ENCODE data around the gene CCDC85B. TPM values are rescaled to one million over a fixed set of nuclear protein-coding genes. Genes with fewer than 3 reads are reported as not detected.
A peak's percentile ranks its signal among the peaks of the same experiment; 100 is the strongest.

The CCDC85B gene
- total and polyA plus RNA-seq, 10 donors = 38.7 to 131 (median 51.3) TPM

DNA sequence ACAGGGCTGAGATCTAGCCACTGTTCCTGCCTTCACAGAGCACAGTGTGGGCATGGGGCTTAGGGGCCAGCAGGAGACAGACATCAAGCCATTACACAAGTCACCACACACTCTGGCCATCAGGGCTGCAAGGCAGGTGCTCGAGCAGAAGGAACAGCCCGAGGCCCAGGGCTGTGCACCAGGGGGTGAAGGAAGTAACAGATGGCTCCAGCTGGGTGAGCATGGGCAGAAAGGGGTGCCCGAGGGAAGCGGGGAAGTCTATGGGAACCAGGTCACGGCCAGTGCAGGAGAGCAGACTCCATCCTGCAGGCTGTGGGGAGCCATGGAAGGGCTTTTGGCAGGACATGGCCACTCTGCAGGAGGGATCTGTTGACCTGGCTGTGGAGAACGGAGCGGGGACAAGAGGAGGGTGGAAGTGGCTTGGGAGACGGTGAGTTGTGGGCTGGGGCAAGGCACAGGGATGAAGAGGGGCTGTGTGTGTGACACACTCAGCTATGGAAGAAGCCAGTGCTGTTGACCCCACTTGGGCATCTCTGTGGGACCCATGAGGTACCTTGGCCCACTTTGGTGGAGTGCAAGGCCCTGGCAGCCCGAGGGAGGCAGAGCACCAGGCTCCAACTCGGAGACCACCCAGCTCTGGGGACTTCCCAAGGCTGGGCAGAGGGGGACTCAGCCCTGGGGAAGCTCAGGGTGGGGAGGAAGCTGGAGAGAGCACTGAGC, 24.8 kb downstream of the CCDC85B start:
- WGBS, 5 donors = 34 to 57% (median 48%) methylated on average over 9 to 10 of the region's 10 CpGs
- Histone ChIP-seq H3K27me3 (replicated peaks in 1 of 7) (peaks cover 0 to under 1% (median 0%) of the 10 kb centered on the region in 7 donors), H3K4me1 (peaks cover 37 to 74% (median 56%) of the 10 kb centered on the region in 6 donors), H3K27ac (peak overlapping the region in 7 of 8 donors; percentile 36 to 98 (median 71)), H3K36me3 (peaks cover 0 to 14% (median 0%) of the 10 kb centered on the region in 6 donors), H3K9me3 (no peaks in the 10 kb centered on the region), H3K4me3 (peak overlapping the region in 2 of 8 donors; percentile 13 to 15)
- no peak for DNase-seq
- intact Hi-C loops (cut with DNase I; ENCODE audit: low total_unique reads) = no loop called here
- TF ChIP-seq, protein P1, sequence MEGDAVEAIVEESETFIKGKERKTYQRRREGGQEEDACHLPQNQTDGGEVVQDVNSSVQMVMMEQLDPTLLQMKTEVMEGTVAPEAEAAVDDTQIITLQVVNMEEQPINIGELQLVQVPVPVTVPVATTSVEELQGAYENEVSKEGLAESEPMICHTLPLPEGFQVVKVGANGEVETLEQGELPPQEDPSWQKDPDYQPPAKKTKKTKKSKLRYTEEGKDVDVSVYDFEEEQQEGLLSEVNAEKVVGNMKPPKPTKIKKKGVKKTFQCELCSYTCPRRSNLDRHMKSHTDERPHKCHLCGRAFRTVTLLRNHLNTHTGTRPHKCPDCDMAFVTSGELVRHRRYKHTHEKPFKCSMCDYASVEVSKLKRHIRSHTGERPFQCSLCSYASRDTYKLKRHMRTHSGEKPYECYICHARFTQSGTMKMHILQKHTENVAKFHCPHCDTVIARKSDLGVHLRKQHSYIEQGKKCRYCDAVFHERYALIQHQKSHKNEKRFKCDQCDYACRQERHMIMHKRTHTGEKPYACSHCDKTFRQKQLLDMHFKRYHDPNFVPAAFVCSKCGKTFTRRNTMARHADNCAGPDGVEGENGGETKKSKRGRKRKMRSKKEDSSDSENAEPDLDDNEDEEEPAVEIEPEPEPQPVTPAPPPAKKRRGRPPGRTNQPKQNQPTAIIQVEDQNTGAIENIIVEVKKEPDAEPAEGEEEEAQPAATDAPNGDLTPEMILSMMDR (IDR thresholded peaks at IDR 0.05 in 8 of 11, conservative IDR thresholded peaks at IDR 0.05 in 3 of 11) = no peak
- TF ChIP-seq POLR2A (IDR thresholded peaks at IDR 0.05) = no peak
- no peak for TF ChIP-seq POLR2AphosphoS5 (IDR thresholded peaks at IDR 0.05)

DNA sequence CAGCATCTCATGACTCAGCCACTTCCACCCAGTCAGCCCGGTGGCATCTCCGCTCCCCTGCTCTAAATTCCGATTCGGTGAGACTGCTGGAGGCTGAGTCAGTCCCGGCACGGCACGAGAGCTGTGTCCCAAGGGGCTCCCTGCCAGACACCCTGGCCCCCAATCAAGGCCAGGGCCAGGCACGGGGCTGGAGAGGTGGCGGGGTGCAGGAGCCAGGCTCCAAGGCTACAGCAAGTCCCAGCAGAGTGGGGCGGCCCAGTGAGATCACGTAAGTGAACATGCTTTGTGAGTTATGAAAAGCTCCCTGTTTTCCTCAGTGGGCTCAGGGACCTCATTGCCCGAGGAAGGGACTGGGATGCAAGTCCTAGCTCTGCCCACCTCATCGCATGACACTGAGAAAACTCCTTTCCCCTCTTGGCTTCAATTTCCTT, 25.4 kb downstream of the CCDC85B start:
- peak; percentile 64 to 77 (median 65) for TF ChIP-seq POLR2AphosphoS5 (IDR thresholded peaks at IDR 0.05)
- TF ChIP-seq, protein P1 (IDR thresholded peaks at IDR 0.05 in 8 of 11, conservative IDR thresholded peaks at IDR 0.05 in 3 of 11) = no peak
- Histone ChIP-seq H3K36me3 (peaks cover 0 to 19% (median 2%) of the 10 kb centered on the region in 6 donors), H3K27ac (peak overlapping the region in 7 of 8 donors; percentile 36 to 98 (median 71)), H3K4me3 (peak overlapping the region in 2 of 8 donors; percentile 13 to 15), H3K27me3 (replicated peaks in 1 of 7) (no peaks in the 10 kb centered on the region), H3K4me1 (peaks cover 43 to 80% (median 62%) of the 10 kb centered on the region in 6 donors), H3K9me3 (no peaks in the 10 kb centered on the region)
- intact Hi-C loops (cut with DNase I; ENCODE audit: low total_unique reads) = no loop called here
- DNase-seq = peak; percentile 84
- 26 to 54% (median 32%) methylated on average over 3 to 13 of the region's 13 CpGs for WGBS, 5 donors

DNA sequence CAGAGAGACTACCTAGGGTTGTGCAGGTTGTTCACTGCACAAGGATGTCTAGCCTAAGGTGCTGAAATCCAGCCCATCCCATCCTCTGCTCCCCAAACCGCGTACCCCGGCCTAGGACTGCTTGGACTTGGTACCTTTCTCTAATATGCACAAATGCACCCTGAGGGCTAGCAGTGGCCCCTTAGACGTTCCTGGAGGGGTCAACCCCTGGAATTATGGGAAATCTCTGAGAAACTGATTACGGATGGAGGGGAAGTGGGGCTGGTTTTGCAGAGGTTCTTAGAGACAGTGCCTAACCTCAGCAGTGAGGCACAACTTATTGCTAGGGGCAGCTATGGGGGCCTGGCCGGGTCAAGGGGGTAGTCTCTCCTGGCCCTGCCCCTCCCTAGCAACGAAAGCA, 25.9 kb downstream of the CCDC85B start:
- Histone ChIP-seq H3K9me3 (no peaks in the 10 kb centered on the region), H3K4me1 (peaks cover 47 to 82% (median 64%) of the 10 kb centered on the region in 6 donors), H3K27me3 (replicated peaks in 1 of 7) (no peaks in the 10 kb centered on the region), H3K4me3 (peak overlapping the region in 2 of 8 donors; percentile 96 to 100), H3K27ac (peak overlapping the region in 6 of 8 donors; percentile 56 to 98 (median 72)), H3K36me3 (peaks cover 0 to 24% (median 2%) of the 10 kb centered on the region in 6 donors)
- intact Hi-C loops (cut with DNase I; ENCODE audit: low total_unique reads) = no loop called here
- DNase-seq = no peak
- WGBS, 5 donors = 69 to 86% (median 79%) methylated on average over 7 of the region's 7 CpGs
- TF ChIP-seq POLR2A (IDR thresholded peaks at IDR 0.05) (no peak), POLR2AphosphoS5 (IDR thresholded peaks at IDR 0.05) (no peak)
- TF ChIP-seq, protein P1 (IDR thresholded peaks at IDR 0.05 in 8 of 11, conservative IDR thresholded peaks at IDR 0.05 in 3 of 11) = no peak

DNA sequence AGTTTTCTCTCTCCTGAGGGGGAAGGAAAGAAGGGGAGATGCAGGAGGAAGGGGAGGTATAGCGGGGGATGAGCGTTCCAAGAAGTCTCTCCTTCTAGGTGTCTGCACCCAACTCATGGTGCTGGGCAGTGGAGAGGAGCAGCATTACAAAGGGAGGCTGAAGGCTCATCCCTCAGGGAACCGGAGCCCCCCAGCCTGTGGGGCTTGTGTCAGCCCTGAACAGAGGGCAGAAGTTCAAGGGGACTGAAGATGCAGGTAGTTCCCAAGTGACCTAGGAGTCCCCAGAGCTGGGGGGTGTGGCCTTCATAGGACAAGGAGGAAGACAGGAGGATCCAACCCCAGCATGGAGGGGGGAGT, 26.6 kb downstream of the CCDC85B start:
- Histone ChIP-seq H3K27ac (peak overlapping the region in 5 of 8 donors; percentile 26 to 98 (median 66)), H3K4me3 (peak overlapping the region in 5 of 8 donors; percentile 90 to 100 (median 96)), H3K36me3 (peaks cover 0 to 31% (median 5%) of the 10 kb centered on the region in 6 donors), H3K4me1 (peaks cover 45 to 82% (median 58%) of the 10 kb centered on the region in 6 donors), H3K9me3 (no peaks in the 10 kb centered on the region), H3K27me3 (replicated peaks in 1 of 7) (no peaks in the 10 kb centered on the region)
- 89 to 100% (median 92%) methylated on average over 3 of the region's 3 CpGs for WGBS, 5 donors
- intact Hi-C loops (cut with DNase I; ENCODE audit: low total_unique reads) = no loop called here
- TF ChIP-seq POLR2AphosphoS5 (IDR thresholded peaks at IDR 0.05) (no peak), POLR2A (IDR thresholded peaks at IDR 0.05) (no peak)
- TF ChIP-seq, protein P1 (IDR thresholded peaks at IDR 0.05 in 8 of 11, conservative IDR thresholded peaks at IDR 0.05 in 3 of 11) = no peak
- no peak for DNase-seq

Data from spleen (tissue), 11 donors.